ENCODE measurements around the gene PRR27.
"Not testable (repeated sequence)": the region's sequence is repeated elsewhere in the genome, so short reads cannot be mapped to it uniquely, and the experiment has no call there.

The PRR27 gene

DNA sequence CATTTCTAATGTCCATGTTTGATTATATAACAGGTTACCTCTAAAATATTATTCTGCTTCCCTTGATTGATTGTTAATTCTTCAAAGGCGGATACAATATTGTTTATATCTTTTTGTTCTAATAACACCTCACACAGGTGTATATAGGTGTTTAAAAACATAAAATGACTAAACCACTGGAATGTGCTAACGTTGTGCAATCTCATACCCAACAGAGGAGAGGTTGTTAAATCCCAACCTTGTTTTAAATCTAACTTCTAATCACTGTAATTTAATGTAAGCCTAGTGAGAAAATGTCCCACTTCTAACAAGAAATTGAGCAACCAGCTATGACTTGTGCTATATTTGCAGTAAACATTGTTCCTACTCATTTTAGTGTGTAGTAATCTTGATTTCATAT, 42.8 kb downstream of the PRR27 start:
- no peak for DNase-seq (ENCODE audit: low read depth in 1 of 2, low spot score in 1 of 2)

DNA sequence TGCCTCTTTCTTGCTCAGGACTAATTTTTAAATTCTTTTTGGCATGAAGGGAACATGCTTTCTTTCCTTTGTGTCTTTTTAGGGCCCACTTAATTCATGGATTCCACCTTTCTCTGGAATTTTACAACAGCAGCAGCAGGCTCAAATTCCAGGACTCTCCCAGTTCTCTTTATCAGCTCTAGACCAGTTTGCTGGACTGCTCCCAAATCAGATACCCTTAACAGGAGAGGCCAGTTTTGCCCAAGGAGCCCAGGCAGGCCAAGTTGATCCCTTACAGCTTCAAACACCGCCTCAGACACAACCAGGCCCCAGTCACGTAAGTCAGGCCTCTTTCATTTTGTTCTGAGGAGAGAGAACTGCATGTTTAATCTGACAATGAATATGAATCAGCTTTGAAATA, 43.8 kb downstream of the PRR27 start:
- DNase-seq (ENCODE audit: low read depth in 1 of 2, low spot score in 1 of 2), result no peak

DNA sequence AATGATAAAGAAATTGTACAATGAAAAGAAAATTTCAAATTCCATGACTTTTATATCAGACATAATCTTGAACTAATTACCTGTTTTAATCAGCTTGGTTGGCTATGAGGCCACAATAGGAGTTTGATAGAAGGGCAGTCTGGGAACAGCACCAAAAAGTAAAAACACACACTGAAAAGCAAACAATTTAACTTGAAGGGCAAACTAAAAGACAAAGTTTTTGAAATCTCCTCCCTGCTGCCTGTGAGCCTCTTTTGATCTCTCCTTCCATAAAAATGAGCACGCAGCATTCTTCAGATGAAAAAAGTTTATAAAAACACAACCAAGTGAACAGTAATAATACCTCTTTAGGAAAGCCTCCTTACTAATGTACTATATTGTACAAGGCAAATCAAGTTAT, 49.6 kb downstream of the PRR27 start:
- no peak for DNase-seq (ENCODE audit: low read depth in 1 of 2, low spot score in 1 of 2)

DNA sequence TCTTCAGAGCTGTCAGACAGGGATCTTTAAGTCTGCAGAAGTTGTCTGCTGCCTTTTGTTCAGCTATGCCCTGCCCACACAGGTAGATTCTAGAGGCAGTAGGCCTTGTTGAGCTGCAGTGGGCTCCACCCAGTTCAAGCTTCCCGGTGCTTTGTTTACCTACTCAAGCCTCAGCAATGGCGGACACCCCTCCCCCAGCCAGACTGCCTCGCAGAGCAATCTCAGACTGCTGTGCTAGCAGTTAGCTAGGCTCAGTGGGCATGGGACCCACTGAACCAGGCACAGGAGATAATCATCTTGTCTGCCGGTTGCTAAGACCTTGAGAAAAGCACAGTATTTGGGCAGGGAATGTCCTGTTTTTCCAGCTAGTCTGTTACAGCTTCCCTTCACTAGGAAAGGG, 58.7 kb downstream of the PRR27 start:
- not testable (repeated sequence) for DNase-seq (ENCODE audit: low read depth in 1 of 2, low spot score in 1 of 2)

Measured in activated CD4-positive, alpha-beta T cell treated with anti-CD3 and anti-CD28 coated beads, Interleukin-2, amount 50 U/mL, for 24 hours (primary cell).